ENCODE results near the gene OVCA2.

OVCA2 gene

GRCh38 chr17:2029911-2030778 lies 11.7 kb upstream of the OVCA2 start, which contains the start of gene DPH1 (continued):
- TF ChIP-seq ZSCAN4 (tag by site-specific recombination; IDR thresholded peaks at IDR 0.05) (0 out of 2 replicates have a peak, but pooled peaks have one; percentile 18), ZSCAN30 (tag by site-specific recombination; IDR thresholded peaks at IDR 0.05) (no peak; the same call in 1 of the 2 replicates), HIC1 (tag by site-specific recombination; IDR thresholded peaks at IDR 0.05) (peak; percentile 79; the same call in 1 of the 2 replicates), WT1 (tag by site-specific recombination; IDR thresholded peaks at IDR 0.05) (0 out of 2 replicates have a peak, but pooled peaks have one; percentile 16), ZBTB7A (tag by site-specific recombination; IDR thresholded peaks at IDR 0.05; ENCODE audit: low read depth) (peak; percentile 56; the same call in 1 of the 2 replicates), ZNF692 (tag by site-specific recombination; IDR thresholded peaks at IDR 0.05) (peak; percentile 68; the same call in 1 of the 2 replicates), REPIN1 (tag by site-specific recombination; IDR thresholded peaks at IDR 0.05; ENCODE audit: low read depth) (0 out of 2 replicates have a peak, but pooled peaks have one; percentile 25), ZNF777 (tag by site-specific recombination; IDR thresholded peaks at IDR 0.05; ENCODE audit: borderline replicate concordance) (peak; percentile 24; the same call in 1 of the 2 replicates), ZFHX2 (tag by site-specific recombination; conservative IDR thresholded peaks at IDR 0.05) (peak; percentile 88), ZIC2 (tag by site-specific recombination; IDR thresholded peaks at IDR 0.05) (peak; percentile 66), ZNF2 (tag by site-specific recombination; IDR thresholded peaks at IDR 0.05) (0 out of 2 replicates have a peak, but pooled peaks have one; percentile 32), SP2 (tag by site-specific recombination; IDR thresholded peaks at IDR 0.05) (peak; percentile 79), YY1 (tag by site-specific recombination; IDR thresholded peaks at IDR 0.05) (peak; percentile 94), ZNF133 (tag by site-specific recombination; IDR thresholded peaks at IDR 0.05) (no peak), ZBTB44 (tag by site-specific recombination; IDR thresholded peaks at IDR 0.05) (peak; percentile 66; the same call in 1 of the 2 replicates), INSM2 (tag by site-specific recombination; IDR thresholded peaks at IDR 0.05) (peak; percentile 84), GLIS1 (tag by site-specific recombination; IDR thresholded peaks at IDR 0.05) (peak; percentile 68), ZNF223 (tag by site-specific recombination; IDR thresholded peaks at IDR 0.05) (no peak), ZBTB21 (tag by site-specific recombination; IDR thresholded peaks at IDR 0.05) (0 out of 2 replicates have a peak, but pooled peaks have one; percentile 35), ZNF513 (tag by site-specific recombination; IDR thresholded peaks at IDR 0.05) (no peak), ZBTB8A (tag by site-specific recombination; IDR thresholded peaks at IDR 0.05) (peak; percentile 51; the same call in 1 of the 2 replicates)
